Large intestine (tissue), 12 donors: ENCODE data around the gene CHST2. TPM values are rescaled to one million over a fixed set of nuclear protein-coding genes. Genes with fewer than 3 reads are reported as not detected.
"Not testable (repeated sequence)": the region's sequence is repeated elsewhere in the genome, so short reads cannot be mapped to it uniquely, and the experiment has no call there.

Experiments
- DNase-seq, 2 donors: peaks; one replicate each; pipeline versions ENCODE4 v3.0.0 to v3.0.0-alpha.2; 2013
- H3K27ac ChIP-seq: one replicate; pipeline ENCODE4 v1.5.1; 2013; ENCODE audit warnings: low read length
- H3K27me3 ChIP-seq: 2 replicates; pipeline ENCODE4 v1.6.1; 2013; ENCODE audit warnings: low read length; ENCODE audit not compliant: control insufficient read depth, insufficient read depth
- H3K36me3 ChIP-seq: 2 replicates; pipeline ENCODE4 v1.6.1; 2013; ENCODE audit warnings: low read length; ENCODE audit not compliant: control insufficient read depth, insufficient read depth
- H3K4me1 ChIP-seq: one replicate; pipeline ENCODE4 v1.6.1; 2013; ENCODE audit warnings: low read length; ENCODE audit not compliant: control insufficient read depth, insufficient read depth
- H3K4me3 ChIP-seq: one replicate; pipeline ENCODE4 v1.5.1; 2013; ENCODE audit warnings: low read length
- H3K9me3 ChIP-seq: one replicate; pipeline ENCODE4 v1.6.1; 2013; ENCODE audit warnings: mild to moderate bottlenecking, low read depth, low read length, moderate library complexity; ENCODE audit not compliant: control insufficient read depth
- WGBS: methylation state at CpG from one replicate; pipeline ENCODE4 v1.1.5; 2013; ENCODE audit warnings: low lambda C conversion rate; ENCODE audit not compliant: insufficient coverage; 5-methylcytosine and 5-hydroxymethylcytosine counted together
- long read RNA-seq, 11 donors: transcript quantifications; one replicate each; lab custom pipeline, GENCODE V29; 2026
- polyA plus RNA-seq: library from polyadenylated mRNA; unstranded; fragments of 120-200 nt; gene quantifications from one replicate; pipeline ENCODE4 v1.2.1, GENCODE V29; 2013

The CHST2 gene
- polyA plus RNA-seq: 5.0 TPM
- long read RNA-seq, donor 1, full-length matches to known transcripts: 4 of 4 reads
- long read RNA-seq, donor 1, partial matches to known transcripts: 0 of 4 reads
- long read RNA-seq, donor 1, other reads (novel, unspliced or antisense): 0 of 4 reads
- long read RNA-seq, donor 2, full-length matches to known transcripts: 4 of 12 reads
- long read RNA-seq, donor 2, partial matches to known transcripts: 8 of 12 reads
- long read RNA-seq, donor 2, other reads (novel, unspliced or antisense): 0 of 12 reads
- long read RNA-seq, donor 3: 0 reads
- long read RNA-seq, donor 4: 0 reads
- long read RNA-seq, donor 5, full-length matches to known transcripts: 2 of 2 reads
- long read RNA-seq, donor 5, partial matches to known transcripts: 0 of 2 reads
- long read RNA-seq, donor 5, other reads (novel, unspliced or antisense): 0 of 2 reads
- long read RNA-seq, donor 6, full-length matches to known transcripts: 4 of 4 reads
- long read RNA-seq, donor 6, partial matches to known transcripts: 0 of 4 reads
- long read RNA-seq, donor 6, other reads (novel, unspliced or antisense): 0 of 4 reads
- long read RNA-seq, donor 7, full-length matches to known transcripts: 2 of 2 reads
- long read RNA-seq, donor 7, partial matches to known transcripts: 0 of 2 reads
- long read RNA-seq, donor 7, other reads (novel, unspliced or antisense): 0 of 2 reads
- long read RNA-seq, donor 8, full-length matches to known transcripts: 3 of 3 reads
- long read RNA-seq, donor 8, partial matches to known transcripts: 0 of 3 reads
- long read RNA-seq, donor 8, other reads (novel, unspliced or antisense): 0 of 3 reads
- long read RNA-seq, donor 9, full-length matches to known transcripts: 1 of 1 reads
- long read RNA-seq, donor 9, partial matches to known transcripts: 0 of 1 reads
- long read RNA-seq, donor 9, other reads (novel, unspliced or antisense): 0 of 1 reads
- long read RNA-seq, donor 10, full-length matches to known transcripts: 3 of 3 reads
- long read RNA-seq, donor 10, partial matches to known transcripts: 0 of 3 reads
- long read RNA-seq, donor 10, other reads (novel, unspliced or antisense): 0 of 3 reads
- long read RNA-seq, donor 11, full-length matches to known transcripts: 1 of 1 reads
- long read RNA-seq, donor 11, partial matches to known transcripts: 0 of 1 reads
- long read RNA-seq, donor 11, other reads (novel, unspliced or antisense): 0 of 1 reads

DNA sequence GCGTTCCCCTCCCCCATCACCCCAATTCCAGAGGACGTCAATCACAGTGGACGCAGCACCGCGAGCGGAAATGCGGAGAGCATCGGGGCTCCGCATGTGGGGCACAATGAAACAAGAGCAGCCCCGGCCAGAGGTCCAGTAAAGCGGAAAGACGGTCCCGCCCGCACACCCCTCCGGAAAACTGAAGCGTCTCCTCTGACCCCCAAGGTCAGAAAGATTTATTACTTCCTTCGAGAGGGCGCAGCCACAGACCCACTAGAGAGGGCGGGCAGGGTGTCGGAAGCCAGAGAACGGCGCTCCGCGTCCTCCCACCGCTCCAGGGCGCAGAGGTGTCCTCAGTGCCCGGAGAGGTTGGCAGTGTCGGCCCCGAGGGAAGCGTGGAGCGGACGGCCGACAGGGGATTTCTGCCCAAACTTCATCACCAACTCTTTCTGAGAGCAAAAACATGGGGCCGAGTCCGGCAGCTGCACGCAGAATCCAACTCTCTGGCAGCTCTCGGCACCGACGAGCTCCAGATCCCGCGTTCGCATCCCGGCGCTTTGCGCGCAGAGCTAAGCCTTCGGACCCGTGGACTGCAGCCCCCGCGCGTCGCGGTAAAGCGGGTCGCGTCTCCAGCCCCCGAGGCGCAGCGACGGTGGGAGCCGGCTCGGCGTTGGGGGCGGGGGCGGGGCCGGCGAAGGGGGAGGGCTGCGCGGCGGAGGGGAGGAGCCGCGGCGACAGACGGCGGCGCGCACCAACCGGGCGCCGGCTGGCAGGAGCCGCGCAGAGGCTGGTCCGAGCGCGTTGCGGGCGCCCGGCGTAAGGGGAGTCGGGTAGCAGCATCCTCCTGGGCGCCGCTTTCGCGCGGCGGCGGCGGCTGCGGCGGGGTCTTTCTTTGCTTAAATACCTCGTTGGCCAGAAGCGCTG lies at the start of gene CHST2:
TSS of gene CHST2 (plus strand) at position 763 of the 906 bp plus-strand sequence. CDS start 1,046 bp downstream, outside the sequence.
- peaks cover 72% of the 10 kb centered on the region for H3K27me3 ChIP-seq
- WGBS: no CpG with 5 or more reads among the region's 102 CpGs
- peaks cover 2% of the 10 kb centered on the region for H3K36me3 ChIP-seq
- peak within 1 kb of the TSS; percentile 62 for H3K4me3 ChIP-seq
- H3K27ac ChIP-seq: peak within 1 kb of the TSS; percentile 44
- peaks cover 5% of the 10 kb centered on the region for H3K4me1 ChIP-seq
- H3K9me3 ChIP-seq: peaks cover 14% of the 10 kb centered on the region
- DNase-seq: peak; percentile 48 to 57

DNA sequence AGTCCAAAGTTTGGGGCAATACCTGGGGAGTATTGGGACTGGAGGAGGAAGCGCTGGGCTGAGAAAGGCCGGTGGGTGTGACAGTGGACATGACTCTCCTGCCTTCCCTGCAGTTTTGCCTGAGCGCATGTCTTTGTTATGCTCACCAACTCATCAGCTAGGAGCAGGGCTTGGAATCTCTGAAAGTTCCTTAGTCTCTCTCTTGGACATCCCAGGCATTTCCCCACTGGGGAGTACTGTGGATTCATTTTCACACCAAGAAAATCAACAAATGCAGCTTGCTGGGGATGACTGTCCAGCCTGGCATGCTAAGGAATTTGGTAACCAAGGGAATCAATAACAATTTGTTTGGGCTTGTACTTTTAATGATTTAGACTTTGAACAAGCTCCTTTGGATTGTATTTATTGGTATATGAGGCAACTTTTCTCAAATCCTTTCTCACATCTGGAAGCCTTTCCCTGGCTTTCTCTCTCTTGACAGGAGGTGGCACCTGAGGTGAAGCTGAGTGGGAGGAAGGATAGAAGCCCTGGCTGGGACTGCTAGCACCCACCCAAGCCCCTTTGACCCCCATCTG lies 48.5 kb upstream of the CHST2 start:
- Histone ChIP-seq H3K36me3 (no peaks in the 10 kb centered on the region), H3K27ac (no peak overlapping the region), H3K4me1 (no peaks in the 10 kb centered on the region), H3K27me3 (no peaks in the 10 kb centered on the region), H3K4me3 (no peak overlapping the region), H3K9me3 (no peaks in the 10 kb centered on the region)
- no CpG with 5 or more reads among the region's 3 CpGs for WGBS
- DNase-seq: peak in 1 of 2 donors; percentile 25

- H3K27ac ChIP-seq: no peak overlapping the region
- WGBS: no CpG with 5 or more reads among the region's 6 CpGs
- no peaks in the 10 kb centered on the region for H3K27me3 ChIP-seq
- H3K36me3 ChIP-seq: no peaks in the 10 kb centered on the region
- H3K4me3 ChIP-seq: no peak overlapping the region
- H3K4me1 ChIP-seq: no peaks in the 10 kb centered on the region
- no peaks in the 10 kb centered on the region for H3K9me3 ChIP-seq
- DNase-seq: no peak
Measured at GRCh38 chr3:143071776-143072175, 47.8 kb upstream of the CHST2 start.

DNA sequence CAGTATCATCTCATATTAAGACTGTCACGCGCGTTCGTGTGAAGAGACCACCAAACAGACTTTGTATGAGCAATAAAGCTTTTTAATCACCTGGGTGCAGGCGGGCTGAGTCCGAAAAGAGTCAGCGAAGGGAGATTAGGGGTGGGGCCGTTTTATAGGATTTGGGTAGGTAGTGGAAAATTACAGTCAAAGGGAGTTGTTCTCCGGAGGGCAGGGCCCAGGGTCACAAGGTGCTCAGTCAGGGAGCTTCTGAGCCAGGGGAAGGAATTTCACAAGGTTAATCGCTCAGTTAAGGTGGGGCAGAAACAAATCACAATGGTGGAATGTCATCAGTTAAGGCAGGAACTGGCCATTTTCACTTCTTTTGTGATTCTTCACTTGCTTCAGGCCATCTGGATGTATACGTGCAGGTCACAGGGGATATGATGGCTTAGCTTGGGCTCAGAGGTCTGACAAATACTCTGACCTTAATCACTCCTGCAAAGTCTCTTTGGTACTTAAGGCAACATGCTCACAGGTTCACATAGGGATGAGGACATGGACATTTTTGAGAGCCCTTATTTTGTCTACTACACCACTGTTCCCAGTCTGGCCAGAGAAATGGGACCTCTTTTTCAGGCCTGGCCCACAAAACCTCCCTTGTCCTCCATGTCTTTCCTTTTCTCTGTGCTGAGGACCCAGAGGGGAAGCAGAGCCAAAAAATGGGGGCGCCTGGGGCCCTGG lies 47.1 kb upstream of the CHST2 start:
- not testable (repeated sequence) for H3K4me3 ChIP-seq, H3K27ac ChIP-seq, DNase-seq, H3K9me3 ChIP-seq, H3K4me1 ChIP-seq, H3K27me3 ChIP-seq, H3K36me3 ChIP-seq
- 93% methylated on average over 3 of the region's 12 CpGs for WGBS

GRCh38 chr3:143073541-143073940 lies 46.0 kb upstream of the CHST2 start:
- not testable (repeated sequence) for H3K4me1 ChIP-seq, H3K27ac ChIP-seq, H3K4me3 ChIP-seq, H3K36me3 ChIP-seq, H3K27me3 ChIP-seq, DNase-seq, H3K9me3 ChIP-seq
- WGBS: no CpG with 5 or more reads among the region's 15 CpGs

DNA sequence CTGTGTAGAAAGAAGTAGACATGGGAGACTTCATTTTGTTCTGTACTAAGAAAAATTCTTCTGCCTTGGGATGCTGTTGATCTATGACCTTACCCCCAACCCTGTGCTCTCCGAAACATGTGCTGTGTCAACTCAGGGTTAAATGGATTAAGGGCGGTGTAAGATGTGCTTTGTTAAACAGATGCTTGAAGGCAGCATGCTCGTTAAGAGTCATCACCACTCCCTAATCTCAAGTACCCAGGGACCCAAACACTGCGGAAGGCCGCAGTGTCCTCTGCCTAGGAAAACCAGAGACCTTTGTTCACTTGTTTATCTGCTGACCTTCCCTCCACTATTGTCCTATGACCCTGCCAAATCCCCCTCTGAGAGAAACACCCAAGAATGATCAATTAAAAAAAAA lies 45.6 kb upstream of the CHST2 start:
- H3K9me3 ChIP-seq, H3K36me3 ChIP-seq, H3K27me3 ChIP-seq, H3K27ac ChIP-seq, H3K4me1 ChIP-seq, DNase-seq, H3K4me3 ChIP-seq: not testable (repeated sequence)
- WGBS: no CpG with 5 or more reads among the region's 5 CpGs

DNA sequence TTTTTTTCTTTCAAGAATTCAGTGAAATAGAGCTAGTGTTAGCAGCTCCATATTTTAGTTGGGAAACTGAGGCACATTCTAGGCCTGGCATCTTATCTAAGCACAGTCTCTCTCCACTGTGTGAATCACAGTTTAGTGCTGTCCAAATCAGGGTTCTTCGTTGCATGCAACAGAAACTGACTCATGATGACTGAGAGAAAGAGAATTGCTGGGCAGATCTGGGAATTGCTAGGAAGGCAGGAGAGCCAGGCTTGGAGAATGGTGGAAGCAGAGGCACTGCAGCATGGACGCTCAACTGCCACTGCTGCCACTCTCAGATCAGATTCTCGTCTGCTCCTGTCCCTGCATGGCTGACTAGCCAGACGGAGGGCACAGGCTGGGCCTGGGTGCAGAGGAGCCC lies 40.7 kb upstream of the CHST2 start:
- Histone ChIP-seq H3K36me3 (no peaks in the 10 kb centered on the region), H3K27ac (no peak overlapping the region), H3K9me3 (no peaks in the 10 kb centered on the region), H3K4me3 (no peak overlapping the region), H3K27me3 (peaks cover 5% of the 10 kb centered on the region), H3K4me1 (no peaks in the 10 kb centered on the region)
- no peak for DNase-seq
- WGBS: no CpG with 5 or more reads among the region's 4 CpGs

GRCh38 chr3:143080196-143080595 lies 39.4 kb upstream of the CHST2 start:
- DNase-seq: no peak
- Histone ChIP-seq H3K27ac (no peak overlapping the region), H3K9me3 (no peaks in the 10 kb centered on the region), H3K36me3 (no peaks in the 10 kb centered on the region), H3K4me1 (no peaks in the 10 kb centered on the region), H3K4me3 (no peak overlapping the region), H3K27me3 (peaks cover 5% of the 10 kb centered on the region)
- no CpG with 5 or more reads among the region's 5 CpGs for WGBS

DNA sequence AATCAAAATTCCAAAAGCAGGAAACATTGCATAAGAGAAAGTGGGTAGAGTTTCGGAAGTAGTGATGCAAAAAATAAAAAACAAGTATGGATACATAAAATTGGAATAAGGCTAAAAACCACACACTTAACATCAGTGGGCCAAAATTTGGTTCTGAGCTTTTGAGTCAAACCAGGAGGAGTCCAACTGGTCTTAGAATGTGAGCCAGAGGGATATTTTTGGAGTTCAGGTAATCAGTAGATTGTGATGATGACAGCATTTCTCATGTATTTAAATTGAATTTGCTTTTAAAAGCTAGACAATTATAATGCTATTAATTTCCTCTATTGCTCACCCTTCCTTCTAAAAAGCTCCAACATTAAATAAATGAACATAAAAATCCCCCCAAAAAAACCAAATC lies 38.2 kb upstream of the CHST2 start:
- Histone ChIP-seq H3K4me1 (no peaks in the 10 kb centered on the region), H3K27ac (no peak overlapping the region), H3K36me3 (no peaks in the 10 kb centered on the region), H3K27me3 (peaks cover 5% of the 10 kb centered on the region), H3K9me3 (no peaks in the 10 kb centered on the region), H3K4me3 (no peak overlapping the region)
- WGBS: 80% methylated on average over 1 of the region's 1 CpG
- no peak for DNase-seq
